Measurements from ENCODE around the gene OPRL1.

OPRL1 gene

DNA sequence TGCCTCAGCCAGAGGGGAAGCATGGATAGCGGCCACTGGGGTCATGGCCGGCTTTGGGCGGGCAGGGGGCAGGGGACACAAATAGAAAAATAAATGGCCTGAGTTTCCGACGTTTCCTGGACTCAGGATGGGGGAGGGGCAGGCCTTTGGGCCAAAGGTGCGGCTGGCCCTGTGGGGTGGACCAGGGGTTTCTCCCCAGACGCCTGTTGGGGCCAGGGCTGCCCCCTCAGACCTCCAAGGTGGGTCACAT, 23.3 kb upstream of the OPRL1 start:
- DNase-seq (ENCODE audit: low read depth) = no peak

DNA sequence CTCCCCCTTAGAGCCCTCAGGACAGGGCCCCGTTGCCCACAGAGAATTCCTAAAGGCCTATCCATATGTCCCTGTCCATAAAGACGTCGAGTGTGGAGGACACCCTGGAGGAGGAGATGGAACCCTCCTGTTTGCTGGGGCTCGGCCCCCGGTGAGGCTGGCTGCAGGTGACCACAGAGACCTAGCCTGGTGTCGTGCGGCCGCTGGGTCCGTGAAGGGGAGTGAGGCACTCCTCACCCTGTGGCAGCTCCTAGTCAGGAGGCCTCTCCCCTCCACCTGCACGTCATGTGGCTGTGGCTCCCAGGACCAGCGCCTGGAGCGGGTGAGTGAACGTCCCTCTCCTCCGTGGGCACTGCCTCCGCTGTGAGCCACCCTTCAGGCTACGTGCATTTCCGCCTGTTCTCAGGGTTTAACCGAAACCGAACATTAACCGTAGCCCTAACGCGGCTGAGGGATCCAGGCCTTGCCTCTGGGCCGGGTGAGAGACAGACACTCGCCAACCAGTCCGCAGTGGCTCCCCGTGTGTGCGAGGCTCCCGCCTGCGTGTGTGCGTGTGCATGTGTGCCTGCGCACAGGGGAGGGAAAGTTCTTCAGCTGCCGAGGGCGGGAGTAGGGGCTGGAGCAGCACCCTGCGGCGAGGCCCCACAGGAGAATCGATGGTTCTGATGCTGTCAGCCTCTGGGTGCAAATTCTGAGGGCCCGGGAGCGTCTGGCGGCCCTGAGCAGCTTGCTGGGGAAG, 22.8 kb upstream of the OPRL1 start:
- DNase-seq (ENCODE audit: low read depth) = no peak

DNA sequence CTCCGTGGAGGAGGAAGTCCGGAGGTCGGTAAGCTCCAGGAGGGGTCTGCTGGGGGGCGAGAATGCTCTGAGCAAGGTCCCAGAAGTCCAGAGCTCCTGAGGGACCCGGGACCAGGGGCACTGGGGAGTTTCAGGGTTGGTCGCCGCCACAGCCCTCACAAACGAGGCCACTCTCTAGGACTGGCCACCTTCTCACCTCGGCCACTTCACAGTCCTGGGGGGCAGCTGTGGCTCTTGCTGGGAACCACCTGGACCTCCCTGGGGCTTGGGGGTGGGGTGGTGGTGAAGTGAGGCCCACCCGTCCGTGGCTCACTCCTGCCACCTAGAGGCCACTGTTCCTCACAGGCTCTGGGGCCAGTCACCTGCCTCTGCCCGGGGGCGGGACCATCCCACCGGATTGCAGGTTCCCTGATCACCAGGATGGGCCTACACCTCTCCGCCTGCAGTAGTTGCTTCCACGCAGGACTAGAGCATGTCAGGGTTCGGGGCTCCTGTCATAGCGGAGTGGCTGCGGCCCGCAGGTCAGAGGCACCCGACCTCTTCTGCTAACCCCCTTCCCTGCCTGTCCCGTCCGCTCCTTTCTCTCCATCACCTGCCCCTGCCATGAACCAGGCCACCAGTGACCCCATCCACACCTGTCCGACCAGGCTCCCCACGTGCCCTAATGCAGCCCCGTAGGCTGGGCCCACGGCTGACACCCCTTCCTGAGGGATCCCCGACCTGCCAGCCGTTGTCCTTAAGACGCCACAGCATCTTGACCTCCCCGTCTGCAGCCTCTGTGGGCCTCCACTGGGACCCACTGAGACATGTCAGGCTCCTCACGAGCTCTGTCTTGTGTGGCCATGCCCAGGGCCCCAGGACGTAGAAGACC, 22.0 kb upstream of the OPRL1 start:
- peak; percentile 79 for DNase-seq (ENCODE audit: low read depth)

- no peak for DNase-seq (ENCODE audit: low read depth)
These were observed 21.3 kb upstream of the OPRL1 start for GRCh38 chr20:64058536-64058935.

GRCh38 chr20:64062276-64062595, 17.6 kb upstream of the OPRL1 start:
- DNase-seq (ENCODE audit: low read depth) = no peak

GRCh38 chr20:64062596-64063388, 17.1 kb upstream of the OPRL1 start, which contains the start of gene TCEA2:
Gene TCEA2, plus strand, starts transcription at chr20:64063198. Its CDS starts 115 bp downstream, at chr20:64063313.
- DNase-seq (ENCODE audit: low read depth) = peak; percentile 98

- DNase-seq (ENCODE audit: low read depth) = peak; percentile 52
These were observed 16.3 kb upstream of the OPRL1 start for GRCh38 chr20:64063389-64064144.

DNA sequence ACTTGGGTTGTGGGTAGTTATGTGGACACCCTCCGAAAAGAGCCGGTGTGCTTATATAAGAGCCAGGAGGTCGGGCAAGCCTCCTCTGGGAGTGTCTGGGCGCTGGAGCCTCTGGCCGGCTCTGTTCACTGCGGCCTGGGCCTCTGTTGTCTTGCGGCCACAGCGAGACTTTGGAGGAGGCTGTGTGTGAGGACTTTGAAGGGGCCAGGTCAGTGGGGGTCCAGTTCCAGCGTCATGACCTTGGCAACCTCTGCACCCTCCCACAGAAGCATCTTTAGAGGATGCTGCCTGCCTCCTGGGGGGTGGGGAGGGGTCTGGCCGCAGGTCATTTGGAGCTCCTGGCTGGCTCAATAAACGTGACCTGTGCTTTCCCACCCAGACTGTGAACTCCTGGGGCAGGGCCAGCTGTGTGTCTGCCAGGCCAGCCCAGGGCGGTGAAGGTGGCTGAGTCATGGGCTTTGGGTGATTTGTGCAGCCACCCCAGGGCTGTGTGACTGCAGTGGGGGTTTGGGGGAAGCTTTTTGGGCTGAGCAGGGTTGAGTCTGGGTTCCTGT, 15.7 kb upstream of the OPRL1 start:
- peak; percentile 89 for DNase-seq (ENCODE audit: low read depth)

GRCh38 chr20:64065062-64065973, 14.6 kb upstream of the OPRL1 start:
- DNase-seq (ENCODE audit: low read depth) = no peak

DNA sequence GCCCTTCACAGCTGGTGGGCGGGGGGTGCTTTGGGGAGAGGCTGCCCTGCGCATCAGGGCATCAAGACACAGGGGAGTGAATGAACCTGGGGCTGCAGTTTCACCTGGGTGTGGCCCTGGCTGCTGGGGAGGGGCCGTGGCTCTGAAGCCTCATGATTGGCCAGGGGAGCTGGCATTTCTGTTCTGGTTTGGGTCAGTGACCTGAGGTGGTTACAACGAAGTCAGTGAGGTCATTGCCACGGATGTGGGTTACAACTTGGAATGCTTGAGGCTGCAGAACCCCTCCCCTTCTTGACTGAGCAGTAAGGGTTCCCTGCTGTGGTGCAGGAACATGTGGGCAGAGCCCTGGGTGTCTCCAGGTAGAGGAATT, 13.9 kb upstream of the OPRL1 start:
- peak; percentile 97 for DNase-seq (ENCODE audit: low read depth)

GRCh38 chr20:64067005-64067632, 12.8 kb upstream of the OPRL1 start:
- DNase-seq (ENCODE audit: low read depth) = no peak

GRCh38 chr20:64067733-64068307, 12.1 kb upstream of the OPRL1 start:
- no peak for DNase-seq (ENCODE audit: low read depth)

GRCh38 chr20:64068386-64069208, 11.3 kb upstream of the OPRL1 start:
- no peak for DNase-seq (ENCODE audit: low read depth)

GRCh38 chr20:64069209-64069613, 10.7 kb upstream of the OPRL1 start:
- DNase-seq (ENCODE audit: low read depth) = no peak

GRCh38 chr20:64069614-64070243, 10.2 kb upstream of the OPRL1 start:
- DNase-seq (ENCODE audit: low read depth) = peak; percentile 54

DNA sequence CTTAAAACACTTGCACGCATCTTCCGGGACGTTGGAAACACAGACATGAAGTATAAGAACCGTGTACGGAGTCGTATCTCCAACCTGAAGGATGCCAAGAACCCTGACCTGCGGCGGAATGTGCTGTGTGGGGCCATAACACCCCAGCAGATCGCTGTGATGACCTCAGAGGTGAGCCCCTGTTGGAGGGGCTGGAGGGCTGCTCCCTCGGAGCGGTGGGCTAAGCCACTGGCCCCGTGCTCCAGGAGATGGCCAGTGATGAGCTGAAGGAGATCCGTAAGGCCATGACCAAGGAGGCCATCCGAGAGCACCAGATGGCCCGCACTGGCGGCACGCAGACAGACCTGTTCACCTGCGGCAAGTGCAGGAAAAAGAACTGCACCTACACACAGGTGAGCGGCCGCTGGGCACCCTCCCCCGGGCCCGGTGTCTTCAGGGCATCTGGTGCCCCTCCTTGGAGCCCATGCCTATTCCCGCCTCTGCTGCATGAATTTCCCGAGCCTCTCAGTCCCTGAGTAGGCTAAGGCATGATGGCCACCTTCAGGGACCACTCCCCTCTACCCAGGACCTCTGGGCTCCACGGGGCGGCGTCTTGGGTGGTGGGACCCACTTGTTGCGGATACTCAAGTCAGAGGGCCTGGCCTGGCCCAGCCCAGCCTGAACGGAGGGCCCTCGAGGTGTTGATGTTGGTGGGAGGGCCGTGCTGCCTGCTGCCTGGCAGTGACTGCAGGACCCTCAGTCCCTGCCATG, 9.5 kb upstream of the OPRL1 start:
- no peak for DNase-seq (ENCODE audit: low read depth)
